IMR-90 (cell line): ENCODE measurements around the gene TSPAN4. TPM values are rescaled to one million over a fixed set of nuclear protein-coding genes. Genes with fewer than 3 reads are reported as not detected.

ENCODE experiments used
- ATAC-seq: fragments of 200-7000 bp; cut with Tn5 transposase; 2 replicates; pipeline ENCODE4 v1.9.1; 2020; ENCODE audit warnings: low read depth, mild to moderate bottlenecking, moderate library complexity
- BruUV-seq: library from RNA; stranded (reverse); fragments of 400-500 nt; replicated peaks from 2 replicates; lab custom pipeline; 2021; lab: Mats Ljungman, UMichigan
- CTCF ChIA-PET: fragments of 300-600 bp; formaldehyde crosslinking; extraction: SDS; loops from one replicate; lab custom pipeline; 2021; ENCODE audit warnings: antibody characterized with exemption; lab: Yijun Ruan, JAX
- POLR2A ChIA-PET: fragments of 300-600 bp; sonication (Branson Sonifier 250); formaldehyde crosslinking; loops from one replicate; lab custom pipeline; 2022; ENCODE audit warnings: antibody characterized with exemption; ENCODE audit not compliant: unreplicated experiment; lab: Charles Lee
- DNase-seq: peaks from one replicate; pipeline ENCODE4 v3.0.0; 2013
- H2AFZ ChIP-seq: replicated peaks from 2 replicates; pipeline ENCODE3; 2013; ENCODE audit warnings: low read length, mild to moderate bottlenecking; ENCODE audit not compliant: poor library complexity
- H2AK5ac ChIP-seq: 2 replicates; pipeline ENCODE4 v1.6.1; 2013; ENCODE audit warnings: low read depth, low read length, inconsistent platforms
- H2AK9ac ChIP-seq: replicated peaks from 2 replicates; pipeline ENCODE3; 2013; ENCODE audit warnings: mild to moderate bottlenecking, low read depth, low read length, moderate library complexity; ENCODE audit not compliant: poor library complexity
- H2BK120ac ChIP-seq: 2 replicates; pipeline ENCODE4 v1.6.1; 2013; ENCODE audit warnings: low read depth, low read length, inconsistent platforms
- H2BK15ac ChIP-seq: 3 replicates; pipeline ENCODE4 v1.6.1; 2013; ENCODE audit warnings: low read depth, low read length, inconsistent platforms
- H2BK20ac ChIP-seq: 2 replicates; pipeline ENCODE4 v1.6.1; 2013; ENCODE audit warnings: low read depth, mild to moderate bottlenecking, inconsistent platforms, low read length, moderate library complexity
- H2BK5ac ChIP-seq: 2 replicates; pipeline ENCODE4 v1.6.1; 2013; ENCODE audit warnings: mild to moderate bottlenecking, low read depth, low read length, inconsistent platforms; ENCODE audit not compliant: poor library complexity, severe bottlenecking
- H3K14ac ChIP-seq: replicated peaks from 2 replicates; pipeline ENCODE4 v1.6.1; 2013; ENCODE audit warnings: low read depth, low read length, inconsistent platforms
- H3K18ac ChIP-seq: 2 replicates; pipeline ENCODE4 v1.6.1; 2013; ENCODE audit warnings: low read depth, low read length, control low read depth
- H3K23ac ChIP-seq: 2 replicates; pipeline ENCODE4 v1.6.1; 2013; ENCODE audit warnings: low read depth, low read length, inconsistent platforms
- H3K27ac ChIP-seq: 2 replicates; pipeline ENCODE4 v1.5.1; 2013; ENCODE audit warnings: mild to moderate bottlenecking, control low read depth, low read length; ENCODE audit not compliant: insufficient read depth
- H3K27me3 ChIP-seq: 2 replicates; pipeline ENCODE4 v1.6.1; 2013; ENCODE audit warnings: low read length; ENCODE audit not compliant: control insufficient read depth, insufficient read depth
- H3K36me3 ChIP-seq: 2 replicates; pipeline ENCODE4 v1.6.1; 2013; ENCODE audit warnings: low read length, mixed read lengths; ENCODE audit not compliant: control insufficient read depth, insufficient read depth
- H3K4ac ChIP-seq: 2 replicates; pipeline ENCODE4 v1.6.1; 2013; ENCODE audit warnings: low read depth, low read length, inconsistent platforms
- H3K4me1 ChIP-seq: 2 replicates; pipeline ENCODE4 v1.6.1; 2013; ENCODE audit warnings: low read length, mixed read lengths; ENCODE audit not compliant: control insufficient read depth, insufficient read depth
- H3K4me2 ChIP-seq: 2 replicates; pipeline ENCODE4 v1.6.1; 2013; ENCODE audit warnings: low read depth, mild to moderate bottlenecking, control low read depth, low read length, moderate library complexity
- H3K4me3 ChIP-seq: 2 replicates; pipeline ENCODE4 v1.5.1; 2013; ENCODE audit warnings: low read depth, mild to moderate bottlenecking, control low read depth, low read length, moderate library complexity; ENCODE audit not compliant: insufficient read depth
- H3K56ac ChIP-seq: 2 replicates; pipeline ENCODE4 v1.6.1; 2013; ENCODE audit warnings: low read length, inconsistent platforms; ENCODE audit not compliant: insufficient read depth; ENCODE audit errors: extremely low read depth
- H3K79me1 ChIP-seq, 2 experiments: 2 replicates each; pipeline ENCODE4 v1.6.1; 2013; ENCODE audit warnings: low read length in 2 of 2, inconsistent platforms in 1 of 2, low read depth in 1 of 2
- H3K9ac ChIP-seq: 2 replicates; pipeline ENCODE4 v1.6.1; 2013; ENCODE audit warnings: low read depth, low read length, control low read depth
- H3K9me1 ChIP-seq: 2 replicates; pipeline ENCODE4 v1.6.1; 2013; ENCODE audit warnings: low read length, inconsistent platforms; ENCODE audit not compliant: insufficient read depth
- H3K9me3 ChIP-seq: 2 replicates; pipeline ENCODE4 v1.6.1; 2013; ENCODE audit warnings: low read length; ENCODE audit not compliant: control insufficient read depth, insufficient read depth
- H4K20me1 ChIP-seq: 2 replicates; pipeline ENCODE4 v1.6.1; 2013; ENCODE audit warnings: low read length, inconsistent platforms; ENCODE audit not compliant: insufficient read depth
- H4K5ac ChIP-seq: 2 replicates; pipeline ENCODE4 v1.6.1; 2013; ENCODE audit warnings: mild to moderate bottlenecking, low read depth, low read length, control low read depth
- H4K8ac ChIP-seq, 2 experiments: 2 replicates each; pipeline ENCODE4 v1.6.1; 2013; ENCODE audit warnings: low read depth in 2 of 2, low read length in 2 of 2, control low read depth in 1 of 2, inconsistent platforms in 1 of 2
- H4K91ac ChIP-seq: 2 replicates; pipeline ENCODE4 v1.6.1; 2013; ENCODE audit warnings: low read depth, low read length, inconsistent platforms; ENCODE audit not compliant: insufficient read depth
- MAFK ChIP-seq: IDR thresholded peaks from 2 replicates; pipeline ENCODE4 v1.6.1; 2012; ENCODE audit warnings: low read depth, low read length, improper control_type of control experiment
- NFE2L2 ChIP-seq: fragments of 150-350 bp; IDR thresholded peaks from 2 replicates; pipeline ENCODE4 v1.6.1; 2016; ENCODE audit warnings: low read depth, mild to moderate bottlenecking, low read length
- WGBS, 2 experiments: methylation state at CpG; one replicate each; pipeline versions ENCODE4 v1.1.5 to v1.1.7; 2013; ENCODE audit warnings: missing lambda C conversion rate in 2 of 2; ENCODE audit not compliant: insufficient read length in 1 of 2; ENCODE audit errors: extremely low coverage in 2 of 2; 5-methylcytosine and 5-hydroxymethylcytosine counted together
- dilution Hi-C: fragments of 300-500 bp; cut with HindIII; formaldehyde crosslinking; loops from one replicate; pipeline ENCODE4 v1.14.3; 2018; ENCODE audit warnings: low sequenced_read_pairs; ENCODE audit not compliant: unreplicated experiment
- in situ Hi-C: fragments of 300-500 bp; cut with MboI; formaldehyde crosslinking; loops from 3 replicates; pipeline ENCODE4 v1.14.3; 2019; ENCODE audit warnings: low sequenced_read_pairs, inconsistent platforms, mixed read lengths
- intact Hi-C: fragments of 100-400 bp; cut with micrococcal nuclease; formaldehyde crosslinking; loops from 2 replicates; pipeline ENCODE4 v1.10.0; 2022
- polyA plus RNA-seq, 3 experiments: library from polyadenylated mRNA; depleted of rRNA; stranded (reverse); fragments of >200 nt; gene quantifications; 2 replicates each; pipeline ENCODE4 v1.2.3, GENCODE V29; 2012; ENCODE audit warnings: low replicate concordance in 1 of 3
- total RNA-seq: library from RNA; depleted of rRNA; stranded (reverse); fragments of >200 nt; gene quantifications from 2 replicates; pipeline ENCODE4 v1.2.3, GENCODE V29; 2012
- TF ChIP-seq, protein P1 (sequence below): fragments of 150-350 bp; IDR thresholded peaks from 2 replicates; pipeline ENCODE4 v1.6.1; 2016; ENCODE audit warnings: low read depth, mild to moderate bottlenecking, low read length, moderate library complexity, borderline replicate concordance

Gene TSPAN4
- total and polyA plus RNA-seq, 2 of the 4 experiments (the other 2 are of a cell fraction) = 161 to 293 TPM

- DNase-seq (no peak), ATAC-seq (no peak)
- peak overlapping the region; percentile 24; the same call in 1 of the 2 replicates for H2AK5ac ChIP-seq
- H3K18ac ChIP-seq = no peak overlapping the region
- peaks cover 25% of the 10 kb centered on the region for H3K4me1 ChIP-seq
- no peak overlapping the region for H3K9ac ChIP-seq
- no peak overlapping the region for H3K4me2 ChIP-seq
- H3K56ac ChIP-seq = no peak overlapping the region
- ChIA-PET CTCF (no interaction called here), POLR2A (no interaction called here)
- H3K9me3 ChIP-seq = no peaks in the 10 kb centered on the region
- peak overlapping the region; percentile 31 for H2AK9ac ChIP-seq
- peaks cover 3 to 13% of the 10 kb centered on the region in 2 experiments for H3K79me1 ChIP-seq
- H2BK120ac ChIP-seq = peak overlapping the region; percentile 18; the same call in 1 of the 2 replicates
- in situ Hi-C loops = no loop called here
- no peak overlapping the region for H2BK20ac ChIP-seq
- no peak overlapping the region for H3K27ac ChIP-seq
- H3K14ac ChIP-seq = 0 out of 2 replicates have a peak overlapping the region, but pooled peaks have one; percentile 39
- no peak overlapping the region; the same call in 1 of the 2 replicates for H4K5ac ChIP-seq
- peak overlapping the region; percentile 56 for H2BK5ac ChIP-seq
- 0 out of 2 replicates have a peak overlapping the region, but pooled peaks have one; percentile 34 for H3K23ac ChIP-seq
- H3K4ac ChIP-seq = peak overlapping the region; percentile 43
- peaks cover 18% of the 10 kb centered on the region; the same call in 1 of the 2 replicates for H3K36me3 ChIP-seq
- peak overlapping the region; percentile 71 for H4K91ac ChIP-seq
- H3K4me3 ChIP-seq = no peak overlapping the region
- no TSS peak for BruUV-seq
- H2BK15ac ChIP-seq = no peak overlapping the region
- H3K27me3 ChIP-seq = peaks cover 6% of the 10 kb centered on the region; the same call in 1 of the 2 replicates
- dilution Hi-C loops = no loop called here
- H4K8ac ChIP-seq = peak overlapping the region; percentile 87 to 95; a peak in 2 of 4 replicates
- H3K9me1 ChIP-seq = peaks cover 6% of the 10 kb centered on the region; the same call in 1 of the 2 replicates
- intact Hi-C loops = no loop called here
- TF ChIP-seq, protein P1, sequence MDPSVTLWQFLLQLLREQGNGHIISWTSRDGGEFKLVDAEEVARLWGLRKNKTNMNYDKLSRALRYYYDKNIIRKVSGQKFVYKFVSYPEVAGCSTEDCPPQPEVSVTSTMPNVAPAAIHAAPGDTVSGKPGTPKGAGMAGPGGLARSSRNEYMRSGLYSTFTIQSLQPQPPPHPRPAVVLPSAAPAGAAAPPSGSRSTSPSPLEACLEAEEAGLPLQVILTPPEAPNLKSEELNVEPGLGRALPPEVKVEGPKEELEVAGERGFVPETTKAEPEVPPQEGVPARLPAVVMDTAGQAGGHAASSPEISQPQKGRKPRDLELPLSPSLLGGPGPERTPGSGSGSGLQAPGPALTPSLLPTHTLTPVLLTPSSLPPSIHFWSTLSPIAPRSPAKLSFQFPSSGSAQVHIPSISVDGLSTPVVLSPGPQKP = no peak
- TF ChIP-seq NFE2L2 (no peak), MAFK (no peak)
- H4K20me1 ChIP-seq = peaks cover 26% of the 10 kb centered on the region
- H2AFZ ChIP-seq = peak overlapping the region; percentile 90
- WGBS, 2 experiments = 62% methylated on average over 6 of the region's 21 CpGs; no CpG with 5 or more reads in 1 of the 2 experiments
Measured at GRCh38 chr11:828506-829175, 14.0 kb upstream of the TSPAN4 start.
